ENCODE data around the gene MTM1.

The MTM1 gene

DNA sequence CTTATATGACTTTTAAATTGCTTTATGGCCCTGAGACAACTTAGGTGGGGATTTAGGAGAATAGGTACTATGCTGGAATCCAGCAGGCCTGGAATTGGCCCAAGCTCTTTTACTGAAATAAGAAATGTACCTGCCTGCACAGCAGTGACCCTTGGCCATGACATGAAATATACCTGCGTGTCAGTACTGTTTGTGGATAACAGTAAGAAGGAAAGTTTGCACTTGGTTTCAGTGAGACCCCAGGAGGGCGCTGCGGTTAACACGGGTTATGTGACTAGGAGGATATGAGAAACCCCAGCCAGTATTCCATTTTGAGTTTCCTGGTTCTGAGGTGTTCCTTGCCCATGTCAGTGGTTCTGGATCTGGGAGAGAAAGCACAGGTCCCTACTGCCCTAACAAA, 5.3 kb downstream of the MTM1 start:
- no CpG with 5 or more reads among the region's 4 CpGs for WGBS (ENCODE audit: insufficient coverage, insufficient read length)
- Histone ChIP-seq H3K4me3 (ENCODE audit: low read length) (no peak overlapping the region), H3K4me1 (ENCODE audit: control insufficient read depth, insufficient read depth, low read length) (no peaks in the 10 kb centered on the region; the same call in 1 of the 2 replicates), H3K27ac (ENCODE audit: low read length) (no peak overlapping the region), H3K27me3 (ENCODE audit: control insufficient read depth, insufficient read depth, low read length) (no peaks in the 10 kb centered on the region), H3K9me3 (ENCODE audit: control insufficient read depth, insufficient read depth, low read length) (no peaks in the 10 kb centered on the region), H3K36me3 (ENCODE audit: control insufficient read depth, insufficient read depth, low read length) (no peaks in the 10 kb centered on the region)
- DNase-seq (ENCODE audit: low read depth, low spot score) = no peak

DNA sequence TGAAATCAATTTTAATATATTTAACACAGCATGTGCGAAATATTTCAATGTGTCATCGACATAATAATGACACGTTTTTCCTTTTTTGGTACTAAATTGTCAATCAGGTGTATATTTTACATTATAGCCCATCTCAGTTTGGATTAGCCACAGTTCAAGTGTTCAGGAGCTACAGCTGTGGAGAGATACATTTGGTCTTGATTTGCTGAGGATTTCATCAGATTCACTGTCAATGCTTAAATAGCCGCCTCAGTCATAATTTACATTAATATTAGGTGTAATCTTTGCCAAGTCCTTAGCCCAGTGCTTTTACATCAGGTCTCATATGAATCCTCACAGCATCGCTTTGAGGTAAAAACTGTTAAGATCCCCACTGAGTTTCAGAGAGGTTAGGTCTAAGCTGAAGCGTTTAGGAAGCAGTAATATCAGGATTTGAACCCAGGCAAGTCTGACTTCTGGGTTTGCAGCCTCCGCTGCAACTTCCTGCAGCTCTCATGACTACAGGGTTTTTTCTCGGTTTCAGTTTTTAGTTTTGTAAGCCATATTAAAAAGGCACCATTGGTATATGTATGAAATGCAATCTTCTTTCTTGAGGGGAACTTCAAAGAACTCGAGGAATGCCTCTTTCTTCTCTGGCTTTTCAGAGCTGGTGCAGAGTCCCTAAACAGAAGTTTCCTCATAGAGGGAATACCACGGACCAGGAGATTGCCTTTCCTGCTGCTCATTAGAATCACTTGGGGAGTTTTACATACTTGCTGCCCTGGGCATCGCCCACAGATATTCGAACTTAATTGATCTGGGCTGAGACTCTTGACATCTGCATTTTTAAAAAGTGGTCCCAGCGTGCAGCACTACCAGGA, 6.4 kb downstream of the MTM1 start:
- Histone ChIP-seq H3K27ac (ENCODE audit: low read length) (no peak overlapping the region), H3K4me3 (ENCODE audit: low read length) (no peak overlapping the region), H3K27me3 (ENCODE audit: control insufficient read depth, insufficient read depth, low read length) (no peaks in the 10 kb centered on the region), H3K4me1 (ENCODE audit: control insufficient read depth, insufficient read depth, low read length) (no peaks in the 10 kb centered on the region; the same call in 1 of the 2 replicates), H3K36me3 (ENCODE audit: control insufficient read depth, insufficient read depth, low read length) (no peaks in the 10 kb centered on the region), H3K9me3 (ENCODE audit: control insufficient read depth, insufficient read depth, low read length) (no peaks in the 10 kb centered on the region)
- WGBS (ENCODE audit: insufficient coverage, insufficient read length) = no CpG with 5 or more reads among the region's 13 CpGs
- no peak for DNase-seq (ENCODE audit: low read depth, low spot score)

- DNase-seq (ENCODE audit: low read depth, low spot score) = no peak
- H3K4me3 ChIP-seq (ENCODE audit: low read length) = no peak overlapping the region
- H3K9me3 ChIP-seq (ENCODE audit: control insufficient read depth, insufficient read depth, low read length) = no peaks in the 10 kb centered on the region
- H3K27ac ChIP-seq (ENCODE audit: low read length) = no peak overlapping the region
- H3K27me3 ChIP-seq (ENCODE audit: control insufficient read depth, insufficient read depth, low read length) = no peaks in the 10 kb centered on the region
- no CpG with 5 or more reads among the region's 5 CpGs for WGBS (ENCODE audit: insufficient coverage, insufficient read length)
- H3K4me1 ChIP-seq (ENCODE audit: control insufficient read depth, insufficient read depth, low read length) = no peaks in the 10 kb centered on the region; the same call in 1 of the 2 replicates
- no peaks in the 10 kb centered on the region for H3K36me3 ChIP-seq (ENCODE audit: control insufficient read depth, insufficient read depth, low read length)
Measured at GRCh38 chrX:150575419-150575814, 7.0 kb downstream of the MTM1 start.

GRCh38 chrX:150577174-150577573, 8.8 kb downstream of the MTM1 start:
- H3K9me3 ChIP-seq (ENCODE audit: control insufficient read depth, insufficient read depth, low read length) = no peaks in the 10 kb centered on the region
- no peaks in the 10 kb centered on the region; the same call in 1 of the 2 replicates for H3K4me1 ChIP-seq (ENCODE audit: control insufficient read depth, insufficient read depth, low read length)
- H3K36me3 ChIP-seq (ENCODE audit: control insufficient read depth, insufficient read depth, low read length) = no peaks in the 10 kb centered on the region
- no CpG with 5 or more reads among the region's 1 CpG for WGBS (ENCODE audit: insufficient coverage, insufficient read length)
- no peak overlapping the region for H3K27ac ChIP-seq (ENCODE audit: low read length)
- H3K27me3 ChIP-seq (ENCODE audit: control insufficient read depth, insufficient read depth, low read length) = no peaks in the 10 kb centered on the region
- DNase-seq (ENCODE audit: low read depth, low spot score) = no peak
- H3K4me3 ChIP-seq (ENCODE audit: low read length) = no peak overlapping the region

GRCh38 chrX:150581093-150581775, 12.8 kb downstream of the MTM1 start:
- Histone ChIP-seq H3K36me3 (ENCODE audit: control insufficient read depth, insufficient read depth, low read length) (no peaks in the 10 kb centered on the region), H3K4me1 (ENCODE audit: control insufficient read depth, insufficient read depth, low read length) (no peaks in the 10 kb centered on the region), H3K4me3 (ENCODE audit: low read length) (no peak overlapping the region), H3K9me3 (ENCODE audit: control insufficient read depth, insufficient read depth, low read length) (no peaks in the 10 kb centered on the region), H3K27me3 (ENCODE audit: control insufficient read depth, insufficient read depth, low read length) (no peaks in the 10 kb centered on the region), H3K27ac (ENCODE audit: low read length) (no peak overlapping the region)
- no CpG with 5 or more reads among the region's 4 CpGs for WGBS (ENCODE audit: insufficient coverage, insufficient read length)
- DNase-seq (ENCODE audit: low read depth, low spot score) = no peak

- DNase-seq (ENCODE audit: low read depth, low spot score) = no peak
- H3K36me3 ChIP-seq (ENCODE audit: control insufficient read depth, insufficient read depth, low read length) = no peaks in the 10 kb centered on the region
- H3K27me3 ChIP-seq (ENCODE audit: control insufficient read depth, insufficient read depth, low read length) = no peaks in the 10 kb centered on the region
- no peaks in the 10 kb centered on the region for H3K4me1 ChIP-seq (ENCODE audit: control insufficient read depth, insufficient read depth, low read length)
- no peak overlapping the region for H3K27ac ChIP-seq (ENCODE audit: low read length)
- H3K4me3 ChIP-seq (ENCODE audit: low read length) = no peak overlapping the region
- no peaks in the 10 kb centered on the region for H3K9me3 ChIP-seq (ENCODE audit: control insufficient read depth, insufficient read depth, low read length)
Measured at GRCh38 chrX:150582338-150582948, 14.0 kb downstream of the MTM1 start.

- no peak for DNase-seq (ENCODE audit: low read depth, low spot score)
- WGBS (ENCODE audit: insufficient coverage, insufficient read length) = no CpG with 5 or more reads among the region's 8 CpGs
Measured at GRCh38 chrX:150587585-150588503, 19.4 kb downstream of the MTM1 start.

DNA sequence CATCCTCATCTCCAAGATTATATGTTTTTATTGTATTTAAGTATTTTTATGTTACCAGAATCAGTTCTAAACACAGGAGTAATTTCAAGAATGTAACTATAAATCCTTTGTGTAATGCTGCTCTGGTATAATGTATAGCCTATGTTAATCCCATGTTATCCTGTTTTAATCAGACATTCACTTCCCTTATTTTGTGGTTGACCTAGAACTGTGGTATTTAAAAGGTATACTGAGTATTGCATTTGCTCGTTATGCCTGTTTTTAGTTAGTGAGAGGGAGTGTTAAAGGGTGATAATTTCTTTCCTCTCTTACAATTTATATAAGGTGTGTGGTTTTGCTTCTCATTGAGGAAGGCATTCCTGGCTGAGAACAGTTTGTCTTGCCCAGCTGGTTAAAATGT, 26.2 kb downstream of the MTM1 start:
- no peak for DNase-seq (ENCODE audit: low read depth, low spot score)
- WGBS (ENCODE audit: insufficient coverage, insufficient read length) = no CpG with 5 or more reads among the region's 1 CpG
- no peaks in the 10 kb centered on the region for H3K9me3 ChIP-seq (ENCODE audit: control insufficient read depth, insufficient read depth, low read length)
- H3K4me3 ChIP-seq (ENCODE audit: low read length) = no peak overlapping the region
- no peak overlapping the region for H3K27ac ChIP-seq (ENCODE audit: low read length)
- H3K36me3 ChIP-seq (ENCODE audit: control insufficient read depth, insufficient read depth, low read length) = no peaks in the 10 kb centered on the region
- no peaks in the 10 kb centered on the region for H3K27me3 ChIP-seq (ENCODE audit: control insufficient read depth, insufficient read depth, low read length)
- no peaks in the 10 kb centered on the region for H3K4me1 ChIP-seq (ENCODE audit: control insufficient read depth, insufficient read depth, low read length)

More at GRCh38 chrX:150587585-150588503, 19.4 kb downstream of the MTM1 start:
- Histone ChIP-seq H3K4me3 (ENCODE audit: low read length) (no peak overlapping the region), H3K27me3 (ENCODE audit: control insufficient read depth, insufficient read depth, low read length) (no peaks in the 10 kb centered on the region), H3K36me3 (ENCODE audit: control insufficient read depth, insufficient read depth, low read length) (no peaks in the 10 kb centered on the region), H3K4me1 (ENCODE audit: control insufficient read depth, insufficient read depth, low read length) (no peaks in the 10 kb centered on the region), H3K27ac (ENCODE audit: low read length) (no peak overlapping the region), H3K9me3 (ENCODE audit: control insufficient read depth, insufficient read depth, low read length) (no peaks in the 10 kb centered on the region)

DNA sequence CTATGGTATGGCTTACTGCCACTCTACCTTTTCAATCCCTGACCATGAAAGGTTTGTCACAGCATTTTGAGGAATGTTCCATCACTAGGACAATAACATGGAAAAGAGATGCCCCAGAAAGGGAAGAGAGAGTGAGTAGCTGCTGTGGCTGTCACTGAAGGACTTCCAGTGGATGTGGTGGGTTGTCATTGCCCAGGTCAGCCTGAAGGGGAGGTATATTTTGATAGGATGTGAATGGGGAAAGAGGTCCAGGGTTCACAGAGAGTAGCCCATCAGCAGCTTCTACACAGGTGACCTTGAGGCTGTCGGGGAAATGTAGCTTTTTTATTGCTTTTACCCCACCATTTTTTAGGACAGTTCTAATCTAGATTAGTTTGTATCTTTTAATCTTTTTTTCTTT, 30.8 kb downstream of the MTM1 start:
- no peak overlapping the region for H3K27ac ChIP-seq (ENCODE audit: low read length)
- no peaks in the 10 kb centered on the region for H3K9me3 ChIP-seq (ENCODE audit: control insufficient read depth, insufficient read depth, low read length)
- no peaks in the 10 kb centered on the region for H3K4me1 ChIP-seq (ENCODE audit: control insufficient read depth, insufficient read depth, low read length)
- no peak overlapping the region for H3K4me3 ChIP-seq (ENCODE audit: low read length)
- no peaks in the 10 kb centered on the region for H3K36me3 ChIP-seq (ENCODE audit: control insufficient read depth, insufficient read depth, low read length)
- WGBS (ENCODE audit: insufficient coverage, insufficient read length) = no CpG with 5 or more reads among the region's 1 CpG
- no peak for DNase-seq (ENCODE audit: low read depth, low spot score)
- H3K27me3 ChIP-seq (ENCODE audit: control insufficient read depth, insufficient read depth, low read length) = no peaks in the 10 kb centered on the region

DNA sequence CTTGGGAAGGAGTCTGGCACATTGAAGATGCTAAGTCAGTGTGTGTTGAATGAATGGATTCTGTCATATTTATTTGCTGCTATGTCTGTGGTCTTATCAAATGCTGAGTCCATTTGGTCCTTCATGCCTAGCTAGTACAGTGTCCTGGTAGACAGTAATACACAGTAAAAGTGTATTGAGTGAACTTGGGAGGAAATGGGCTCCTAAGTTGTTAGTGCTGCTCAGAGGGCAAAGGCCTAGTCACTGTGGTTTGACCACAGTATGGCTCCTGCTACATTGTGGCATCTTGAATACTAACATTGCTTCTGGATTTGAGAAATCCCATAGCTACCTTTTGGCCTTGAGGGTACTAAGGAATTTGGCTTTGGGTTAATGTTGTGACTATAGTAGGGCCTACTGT, 33.9 kb downstream of the MTM1 start:
- H3K36me3 ChIP-seq (ENCODE audit: control insufficient read depth, insufficient read depth, low read length) = no peaks in the 10 kb centered on the region
- no peak for DNase-seq (ENCODE audit: low read depth, low spot score)
- H3K4me3 ChIP-seq (ENCODE audit: low read length) = no peak overlapping the region

More for the DNA sequence above, 33.9 kb downstream of the MTM1 start:
- no peak overlapping the region for H3K27ac ChIP-seq (ENCODE audit: low read length)
- H3K27me3 ChIP-seq (ENCODE audit: control insufficient read depth, insufficient read depth, low read length) = no peaks in the 10 kb centered on the region
- H3K9me3 ChIP-seq (ENCODE audit: control insufficient read depth, insufficient read depth, low read length) = no peaks in the 10 kb centered on the region
- no peaks in the 10 kb centered on the region for H3K4me1 ChIP-seq (ENCODE audit: control insufficient read depth, insufficient read depth, low read length)
